Measurements from ENCODE around the gene CACNB4.

DNA sequence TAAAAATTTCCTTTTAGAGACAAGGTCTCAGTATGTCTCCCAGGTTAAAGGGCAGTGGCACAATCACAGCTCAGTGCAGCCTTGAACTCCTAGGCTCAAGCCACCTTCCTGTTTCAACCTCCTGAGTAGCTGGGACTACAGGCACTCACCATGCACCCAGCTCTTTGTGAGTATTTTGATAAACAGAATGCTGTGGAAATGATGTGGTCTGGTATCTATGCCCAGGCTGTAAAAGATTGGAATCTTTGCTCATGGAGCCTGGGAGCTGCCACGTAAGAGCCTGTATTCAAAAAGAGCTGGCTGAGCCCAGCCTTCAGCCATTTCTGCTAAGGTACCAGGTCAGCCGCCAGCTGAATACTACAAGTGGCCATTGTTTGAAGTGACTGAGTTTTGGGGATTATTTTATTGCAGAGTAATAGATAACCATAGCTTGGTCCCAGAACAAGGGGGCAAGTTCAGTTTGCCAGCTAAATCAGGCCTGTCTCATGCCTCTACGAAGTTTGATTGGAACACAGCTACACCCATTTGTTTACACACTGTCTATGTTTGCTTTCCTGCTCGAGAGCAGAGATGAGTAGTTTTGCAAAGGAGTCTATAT lies 249.3 kb downstream of the CACNB4 start:
- TF ChIP-seq, protein P1, sequence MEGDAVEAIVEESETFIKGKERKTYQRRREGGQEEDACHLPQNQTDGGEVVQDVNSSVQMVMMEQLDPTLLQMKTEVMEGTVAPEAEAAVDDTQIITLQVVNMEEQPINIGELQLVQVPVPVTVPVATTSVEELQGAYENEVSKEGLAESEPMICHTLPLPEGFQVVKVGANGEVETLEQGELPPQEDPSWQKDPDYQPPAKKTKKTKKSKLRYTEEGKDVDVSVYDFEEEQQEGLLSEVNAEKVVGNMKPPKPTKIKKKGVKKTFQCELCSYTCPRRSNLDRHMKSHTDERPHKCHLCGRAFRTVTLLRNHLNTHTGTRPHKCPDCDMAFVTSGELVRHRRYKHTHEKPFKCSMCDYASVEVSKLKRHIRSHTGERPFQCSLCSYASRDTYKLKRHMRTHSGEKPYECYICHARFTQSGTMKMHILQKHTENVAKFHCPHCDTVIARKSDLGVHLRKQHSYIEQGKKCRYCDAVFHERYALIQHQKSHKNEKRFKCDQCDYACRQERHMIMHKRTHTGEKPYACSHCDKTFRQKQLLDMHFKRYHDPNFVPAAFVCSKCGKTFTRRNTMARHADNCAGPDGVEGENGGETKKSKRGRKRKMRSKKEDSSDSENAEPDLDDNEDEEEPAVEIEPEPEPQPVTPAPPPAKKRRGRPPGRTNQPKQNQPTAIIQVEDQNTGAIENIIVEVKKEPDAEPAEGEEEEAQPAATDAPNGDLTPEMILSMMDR (IDR thresholded peaks at IDR 0.05; ENCODE audit: low read depth, low read length), result no peak
- TF ChIP-seq, protein P2, sequence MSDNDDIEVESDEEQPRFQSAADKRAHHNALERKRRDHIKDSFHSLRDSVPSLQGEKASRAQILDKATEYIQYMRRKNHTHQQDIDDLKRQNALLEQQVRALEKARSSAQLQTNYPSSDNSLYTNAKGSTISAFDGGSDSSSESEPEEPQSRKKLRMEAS (IDR thresholded peaks at IDR 0.05; ENCODE audit: low read depth, low read length), result no peak
- no peak for TF ChIP-seq POLR2A (IDR thresholded peaks at IDR 0.05; ENCODE audit: extremely low read depth, insufficient read length)
- no peak for TF ChIP-seq MYC (IDR thresholded peaks at IDR 0.05; ENCODE audit: low read depth, low read length)

All from NB4 (cell line).